D721Med (cell line): ENCODE measurements around the gene IGF2BP3.
"Not testable (repeated sequence)": the region's sequence is repeated elsewhere in the genome, so short reads cannot be mapped to it uniquely, and the experiment has no call there.

Experiments
- DNase-seq: peaks from one replicate; pipeline ENCODE4 v3.0.0; 2011; ENCODE audit warnings: low spot score; ENCODE audit not compliant: insufficient read length
- FAIRE-seq: peaks from 2 replicates; lab custom pipeline; 2011; peaks lifted over from hg19 to GRCh38; lab: Jason Lieb, UNC
- TF ChIP-seq, protein P1 (sequence below): IDR thresholded peaks from 2 replicates; pipeline ENCODE4 v1.5.1; 2012; ENCODE audit warnings: mild to moderate bottlenecking, control low read depth; ENCODE audit not compliant: insufficient read depth; ENCODE audit errors: missing control alignments

The IGF2BP3 gene

GRCh38 chr7:23405240-23405618, 65.1 kb downstream of the IGF2BP3 start:
- FAIRE-seq = no peak
- TF ChIP-seq, protein P1, sequence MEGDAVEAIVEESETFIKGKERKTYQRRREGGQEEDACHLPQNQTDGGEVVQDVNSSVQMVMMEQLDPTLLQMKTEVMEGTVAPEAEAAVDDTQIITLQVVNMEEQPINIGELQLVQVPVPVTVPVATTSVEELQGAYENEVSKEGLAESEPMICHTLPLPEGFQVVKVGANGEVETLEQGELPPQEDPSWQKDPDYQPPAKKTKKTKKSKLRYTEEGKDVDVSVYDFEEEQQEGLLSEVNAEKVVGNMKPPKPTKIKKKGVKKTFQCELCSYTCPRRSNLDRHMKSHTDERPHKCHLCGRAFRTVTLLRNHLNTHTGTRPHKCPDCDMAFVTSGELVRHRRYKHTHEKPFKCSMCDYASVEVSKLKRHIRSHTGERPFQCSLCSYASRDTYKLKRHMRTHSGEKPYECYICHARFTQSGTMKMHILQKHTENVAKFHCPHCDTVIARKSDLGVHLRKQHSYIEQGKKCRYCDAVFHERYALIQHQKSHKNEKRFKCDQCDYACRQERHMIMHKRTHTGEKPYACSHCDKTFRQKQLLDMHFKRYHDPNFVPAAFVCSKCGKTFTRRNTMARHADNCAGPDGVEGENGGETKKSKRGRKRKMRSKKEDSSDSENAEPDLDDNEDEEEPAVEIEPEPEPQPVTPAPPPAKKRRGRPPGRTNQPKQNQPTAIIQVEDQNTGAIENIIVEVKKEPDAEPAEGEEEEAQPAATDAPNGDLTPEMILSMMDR = no peak

DNA sequence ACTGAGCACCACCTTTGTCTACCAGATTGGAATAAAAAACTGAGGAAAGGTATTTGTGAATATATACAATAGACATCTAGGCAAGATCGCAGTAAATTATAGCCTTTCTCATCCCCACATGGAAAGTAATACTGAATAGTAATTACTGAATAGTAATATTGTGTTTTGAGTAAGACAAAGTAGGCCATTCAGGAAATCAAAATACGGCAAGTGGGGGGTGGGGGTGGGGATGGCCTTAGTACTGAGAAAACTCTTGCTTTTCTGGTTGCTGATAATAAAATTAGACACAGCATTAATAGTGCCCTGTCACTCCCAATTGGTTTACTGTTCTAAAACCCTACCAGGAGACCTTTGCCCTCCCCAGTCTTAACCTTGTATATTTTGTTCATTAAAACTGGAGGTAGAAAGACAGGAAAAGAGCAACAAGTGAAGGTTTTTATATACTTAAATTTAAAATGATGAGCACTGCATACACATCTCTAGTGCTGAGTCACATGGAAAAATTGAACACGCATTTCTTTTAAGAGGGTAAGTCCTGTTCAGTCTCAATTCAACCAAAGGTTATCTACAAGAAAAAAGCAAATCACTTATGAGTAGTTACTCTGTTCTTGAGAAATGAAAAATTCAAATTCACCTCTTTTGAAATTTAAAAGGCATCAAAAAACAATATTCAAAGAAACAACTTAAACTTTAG, 65.6 kb downstream of the IGF2BP3 start:
- TF ChIP-seq, protein P1 = no peak
- DNase-seq (no peak), FAIRE-seq (no peak)

More at GRCh38 chr7:23405240-23405618, 65.1 kb downstream of the IGF2BP3 start:
- DNase-seq = no peak

DNA sequence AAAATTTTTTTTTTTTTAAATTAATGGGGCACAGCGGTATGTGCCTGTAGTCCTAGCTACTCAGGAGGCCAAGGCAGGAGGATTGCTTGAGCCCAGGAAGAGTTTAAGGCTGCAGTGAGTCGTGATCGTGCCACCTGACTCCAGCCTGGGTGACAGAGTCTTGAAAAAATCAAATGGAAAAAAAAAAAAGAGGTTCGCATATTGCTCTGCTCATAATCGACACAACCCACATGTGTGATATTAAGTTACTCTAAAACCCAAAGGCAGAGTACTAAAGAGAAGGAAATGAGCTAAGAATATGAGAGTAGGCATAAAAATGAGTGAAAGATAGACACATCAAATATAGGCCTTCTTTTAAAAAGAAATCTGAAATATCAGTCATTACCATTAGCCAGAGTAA, 66.3 kb downstream of the IGF2BP3 start:
- no peak for FAIRE-seq
- TF ChIP-seq, protein P1 = no peak

DNA sequence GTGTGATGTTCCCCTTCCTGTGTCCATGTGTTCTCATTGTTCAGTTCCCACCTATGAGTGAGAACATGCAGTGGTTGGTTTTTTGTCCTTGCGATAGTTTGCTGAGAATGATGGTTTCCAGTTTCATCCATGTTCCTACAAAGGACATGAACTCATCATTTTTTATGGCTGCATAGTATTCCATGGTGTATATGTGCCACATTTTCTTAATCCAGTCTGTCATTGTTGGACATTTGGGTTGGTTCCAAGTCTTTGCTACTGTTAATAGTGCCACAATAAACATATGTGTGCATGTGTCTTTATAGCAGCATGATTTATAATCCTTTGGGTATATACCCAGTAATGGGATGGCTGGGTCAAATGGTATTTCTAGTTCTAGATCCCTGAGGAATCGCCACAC, 72.2 kb downstream of the IGF2BP3 start:
- not testable (repeated sequence) for DNase-seq, FAIRE-seq

More for the DNA sequence above, 66.3 kb downstream of the IGF2BP3 start:
- no peak for DNase-seq

- DNase-seq (no peak), FAIRE-seq (no peak)
- TF ChIP-seq, protein P1 = no peak
Measured at GRCh38 chr7:23397241-23397640, 73.0 kb downstream of the IGF2BP3 start.

DNA sequence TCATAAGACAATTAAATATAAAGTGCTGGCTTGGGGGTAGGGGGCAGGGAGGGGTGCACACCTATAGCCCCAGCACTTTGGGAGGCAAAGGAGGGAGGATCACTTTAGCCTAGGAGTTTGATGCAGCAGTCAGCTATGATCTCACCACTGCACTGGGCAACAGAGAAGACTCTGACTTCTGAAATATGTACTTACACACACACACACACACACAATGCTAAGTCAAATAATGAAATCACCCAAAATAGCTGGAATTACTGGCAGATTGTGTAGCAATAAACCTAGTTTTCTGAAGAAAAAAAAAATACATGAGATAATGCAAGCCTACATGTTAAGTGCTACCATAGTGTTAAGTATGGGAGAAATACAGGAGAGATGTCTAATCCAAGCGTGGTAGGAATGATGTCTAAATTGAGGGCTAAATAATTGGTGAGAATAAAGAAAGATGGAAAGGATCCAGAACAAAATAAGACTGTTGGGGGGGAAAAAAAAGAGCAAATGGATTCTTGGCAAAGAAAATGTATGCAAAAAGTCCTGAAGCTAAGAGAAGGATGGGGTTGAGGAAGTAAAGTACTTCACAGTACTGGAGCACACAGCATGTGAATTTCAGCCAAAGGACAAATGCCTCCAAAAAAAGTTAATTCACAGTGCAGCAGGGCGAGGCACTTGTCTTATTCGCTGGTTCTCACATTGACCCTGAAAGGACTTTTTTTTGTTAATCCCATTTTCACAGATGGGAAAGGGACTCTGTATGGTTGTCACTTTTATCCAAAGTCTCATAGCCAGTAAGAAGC, 73.9 kb downstream of the IGF2BP3 start:
- no peak for DNase-seq
- no peak for FAIRE-seq
- TF ChIP-seq, protein P1 = no peak

GRCh38 chr7:23394488-23395171, 75.7 kb downstream of the IGF2BP3 start:
- peak; percentile 92 for FAIRE-seq
- TF ChIP-seq, protein P1 = no peak
- DNase-seq = no peak
